Calu3 (cell line): ENCODE measurements around the gene MMRN2. TPM values are rescaled to one million over a fixed set of nuclear protein-coding genes. Genes with fewer than 3 reads are reported as not detected.
"Not testable (repeated sequence)": the region's sequence is repeated elsewhere in the genome, so short reads cannot be mapped to it uniquely, and the experiment has no call there.

Experiments
- BruUV-seq: library from RNA; stranded (reverse); fragments of 400-500 nt; replicated peaks from 2 replicates; lab custom pipeline; 2021; lab: Mats Ljungman, UMichigan
- CTCF ChIA-PET: fragments of 300-600 bp; sonication (Branson Sonifier 250); formaldehyde crosslinking; loops from one replicate; lab custom pipeline; 2022; ENCODE audit warnings: antibody characterized with exemption; lab: Charles Lee
- DNase-seq: peaks from one replicate; pipeline ENCODE4 v3.0.0; 2022
- H3K27ac Mint-ChIP-seq: one replicate; pipeline ENCODE4 v1.8.0; 2022; ENCODE audit warnings: mixed read lengths; ENCODE audit not compliant: unreplicated experiment
- H3K27me3 Mint-ChIP-seq: one replicate; pipeline ENCODE4 v1.8.0; 2022; ENCODE audit warnings: mixed read lengths; ENCODE audit not compliant: unreplicated experiment
- H3K36me3 Mint-ChIP-seq: one replicate; pipeline ENCODE4 v1.8.0; 2022; ENCODE audit warnings: mild to moderate bottlenecking, moderate library complexity, mixed read lengths; ENCODE audit not compliant: insufficient read depth, unreplicated experiment
- H3K4me1 Mint-ChIP-seq: one replicate; pipeline ENCODE4 v1.8.0; 2022; ENCODE audit warnings: mild to moderate bottlenecking, low read depth, mixed read lengths; ENCODE audit not compliant: unreplicated experiment
- H3K4me3 Mint-ChIP-seq: one replicate; pipeline ENCODE4 v1.8.0; 2022; ENCODE audit warnings: mild to moderate bottlenecking, low read depth, moderate library complexity, mixed read lengths; ENCODE audit not compliant: unreplicated experiment
- H3K9me3 Mint-ChIP-seq: one replicate; pipeline ENCODE4 v1.8.0; 2022; ENCODE audit warnings: low read depth, mixed read lengths; ENCODE audit not compliant: unreplicated experiment
- intact Hi-C: fragments of 100-400 bp; cut with micrococcal nuclease; formaldehyde crosslinking; loops from one replicate; pipeline ENCODE4 v1.10.0; 2022; ENCODE audit not compliant: unreplicated experiment
- total RNA-seq: library from RNA; stranded (reverse); gene quantifications from 2 replicates; pipeline ENCODE4 v1.2.3, GENCODE V29; 2022
- TF ChIP-seq, protein P1 (sequence below): fragments of 200-600 bp; IDR thresholded peaks from one replicate; pipeline ENCODE4 v1.8.0; 2022; ENCODE audit warnings: antibody characterized with exemption; ENCODE audit not compliant: unreplicated experiment

The MMRN2 gene
- total RNA-seq, 1 experiment from 2014 or later = not detected

DNA sequence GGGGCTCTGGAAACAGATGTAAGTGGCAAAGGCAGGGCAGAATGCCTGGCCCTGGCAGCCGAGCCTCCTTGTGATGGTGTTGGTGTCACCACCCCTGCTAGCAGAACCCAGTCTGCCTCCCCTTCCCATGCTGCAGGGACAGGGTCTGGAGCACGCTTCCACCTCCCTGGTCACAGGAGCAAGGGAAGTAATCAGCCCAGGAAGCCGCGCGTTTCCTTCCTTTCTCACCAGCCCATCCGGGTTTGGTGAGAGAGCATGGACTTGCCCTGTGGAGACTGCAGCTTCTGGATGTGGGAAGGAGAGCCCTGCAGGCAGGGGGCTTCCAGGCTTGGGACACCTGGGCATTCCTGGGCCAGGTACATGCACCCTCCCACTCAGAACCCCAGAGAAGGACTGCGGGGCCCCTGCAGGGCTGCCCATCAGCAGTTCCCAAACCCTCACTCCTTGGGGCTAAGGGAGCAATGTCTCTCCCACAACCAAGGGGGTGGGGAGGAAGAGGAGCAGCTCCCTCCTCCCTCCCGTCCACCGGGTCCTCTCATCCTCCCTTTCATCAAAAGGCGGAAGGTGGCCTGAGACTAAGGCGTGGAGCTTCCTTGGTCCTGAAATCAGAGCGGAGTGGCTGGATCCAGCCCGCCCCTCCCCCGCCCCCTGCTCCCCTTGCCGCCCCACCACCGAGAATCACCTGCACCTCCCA is 1.8 kb downstream of the MMRN2 start:
- Mint-ChIP-seq H3K27ac (no peak overlapping the region), H3K4me3 (no peak overlapping the region), H3K4me1 (peaks cover 9% of the 10 kb centered on the region), H3K9me3 (no peaks in the 10 kb centered on the region), H3K27me3 (no peaks in the 10 kb centered on the region), H3K36me3 (peaks cover 6% of the 10 kb centered on the region)
- TF ChIP-seq, protein P1, sequence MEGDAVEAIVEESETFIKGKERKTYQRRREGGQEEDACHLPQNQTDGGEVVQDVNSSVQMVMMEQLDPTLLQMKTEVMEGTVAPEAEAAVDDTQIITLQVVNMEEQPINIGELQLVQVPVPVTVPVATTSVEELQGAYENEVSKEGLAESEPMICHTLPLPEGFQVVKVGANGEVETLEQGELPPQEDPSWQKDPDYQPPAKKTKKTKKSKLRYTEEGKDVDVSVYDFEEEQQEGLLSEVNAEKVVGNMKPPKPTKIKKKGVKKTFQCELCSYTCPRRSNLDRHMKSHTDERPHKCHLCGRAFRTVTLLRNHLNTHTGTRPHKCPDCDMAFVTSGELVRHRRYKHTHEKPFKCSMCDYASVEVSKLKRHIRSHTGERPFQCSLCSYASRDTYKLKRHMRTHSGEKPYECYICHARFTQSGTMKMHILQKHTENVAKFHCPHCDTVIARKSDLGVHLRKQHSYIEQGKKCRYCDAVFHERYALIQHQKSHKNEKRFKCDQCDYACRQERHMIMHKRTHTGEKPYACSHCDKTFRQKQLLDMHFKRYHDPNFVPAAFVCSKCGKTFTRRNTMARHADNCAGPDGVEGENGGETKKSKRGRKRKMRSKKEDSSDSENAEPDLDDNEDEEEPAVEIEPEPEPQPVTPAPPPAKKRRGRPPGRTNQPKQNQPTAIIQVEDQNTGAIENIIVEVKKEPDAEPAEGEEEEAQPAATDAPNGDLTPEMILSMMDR = no peak
- CTCF ChIA-PET = interaction anchor here (0.6 kb wide), 1 partner anchor 17 kb away, joined by 3 read pairs; no protein-coding TSS in a partner anchor
- no TSS peak for BruUV-seq
- DNase-seq = no peak
- intact Hi-C loops = no loop called here

DNA sequence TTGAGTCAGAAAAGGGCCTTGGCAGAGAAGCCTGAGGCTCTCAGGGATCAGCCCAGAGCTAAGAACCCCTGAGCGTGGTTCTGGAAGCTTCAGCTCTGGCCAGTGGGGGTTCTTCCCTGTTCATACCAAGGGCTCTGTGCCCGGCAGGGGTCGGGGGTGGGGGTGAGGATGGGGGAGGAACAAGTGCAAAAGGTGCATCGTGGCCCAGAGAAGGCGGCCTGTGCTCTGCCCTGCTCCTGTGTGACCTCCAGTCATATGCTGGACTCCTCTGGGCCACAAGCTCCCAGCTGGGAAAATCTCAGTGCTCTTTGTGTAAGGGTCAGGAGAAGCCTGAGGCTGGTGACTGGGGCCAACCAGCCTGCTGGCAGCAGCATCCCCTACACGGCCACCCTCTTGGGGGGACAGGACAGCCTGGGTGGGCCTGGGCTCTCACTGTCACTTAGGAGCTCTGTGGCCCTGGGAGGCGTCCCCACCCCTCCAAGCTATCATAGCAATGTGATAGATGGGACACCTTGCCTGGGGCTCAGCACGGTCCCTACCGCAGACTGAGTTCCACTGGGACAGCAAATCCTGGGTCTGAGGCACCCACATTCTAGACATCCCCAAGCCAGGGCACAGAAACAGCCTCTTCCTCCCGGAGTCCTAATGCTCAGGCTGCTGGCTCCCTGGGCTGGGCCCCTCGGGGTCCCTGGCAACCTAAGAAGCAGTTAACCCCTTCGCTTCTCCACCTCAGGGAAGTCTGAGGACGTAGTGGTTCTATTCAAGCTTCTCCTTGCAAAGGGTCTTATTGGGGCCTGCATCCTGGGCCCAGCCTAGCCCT is 2.5 kb downstream of the MMRN2 start:
- peaks cover 9% of the 10 kb centered on the region for H3K4me1 Mint-ChIP-seq

DNA sequence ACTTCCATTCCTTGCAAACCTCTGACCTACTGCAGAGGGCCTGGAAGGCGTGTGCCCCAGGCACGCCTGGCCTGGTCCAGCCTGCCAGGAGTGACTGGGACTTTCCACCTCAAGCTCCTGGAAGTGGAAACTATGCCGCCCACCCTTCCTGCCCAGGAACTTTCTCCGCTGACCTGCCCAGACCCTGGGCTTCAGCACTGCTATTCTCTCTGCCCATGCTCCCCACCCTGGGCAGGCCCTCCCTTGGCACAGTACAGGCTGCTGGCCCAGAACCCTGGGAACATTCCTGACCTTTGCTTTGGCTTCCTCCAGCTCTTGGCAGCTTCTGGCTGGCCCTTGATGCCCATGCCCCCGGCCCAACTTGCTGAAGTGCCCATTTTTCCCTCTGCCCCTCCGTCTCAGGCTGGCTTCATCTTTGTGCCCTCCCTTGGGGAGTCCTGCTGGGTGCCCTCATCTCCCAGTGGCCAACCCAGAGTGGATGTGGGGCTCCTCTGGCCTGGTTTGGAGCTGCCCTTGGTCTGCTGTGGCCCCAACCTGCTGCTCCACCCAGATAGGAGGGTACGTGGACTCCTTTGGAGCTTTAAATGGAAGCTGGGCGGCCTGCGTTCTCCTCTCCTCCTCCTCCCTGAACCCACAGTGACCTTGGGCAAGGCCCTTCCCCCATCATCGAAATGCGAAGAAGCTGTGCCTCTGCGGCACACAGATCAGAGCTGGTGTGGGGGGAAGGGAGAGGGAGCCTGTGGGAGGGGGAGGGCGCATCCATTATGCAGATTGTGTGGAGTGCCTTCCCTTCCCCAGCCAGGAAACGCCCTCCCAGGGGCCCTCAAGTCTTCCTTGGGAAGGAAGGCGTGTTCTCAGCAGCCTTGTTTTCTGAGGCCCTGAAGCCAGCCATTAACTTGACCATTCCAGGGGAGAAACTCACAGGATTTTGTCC is 3.4 kb downstream of the MMRN2 start:
- H3K27me3 Mint-ChIP-seq = no peaks in the 10 kb centered on the region
- H3K9me3 Mint-ChIP-seq = no peaks in the 10 kb centered on the region
- H3K27ac Mint-ChIP-seq = no peak overlapping the region
- TF ChIP-seq, protein P1 = no peak
- H3K36me3 Mint-ChIP-seq = peaks cover under 1% of the 10 kb centered on the region
- BruUV-seq = no TSS peak
- intact Hi-C loops = no loop called here
- CTCF ChIA-PET = interaction anchor here (0.6 to 1.3 kb wide), 3 partner anchors 15 to 26 kb away, joined by 3 to 6 read pairs (median 5); no protein-coding TSS in a partner anchor
- peaks cover 9% of the 10 kb centered on the region for H3K4me1 Mint-ChIP-seq
- DNase-seq = no peak
- no peak overlapping the region for H3K4me3 Mint-ChIP-seq

More for the DNA sequence above, 2.5 kb downstream of the MMRN2 start:
- CTCF ChIA-PET = interaction anchor here (0.6 to 1.3 kb wide), 2 partner anchors 16 kb away, joined by 3 to 5 read pairs; no protein-coding TSS in a partner anchor
- H3K9me3 Mint-ChIP-seq = no peaks in the 10 kb centered on the region
- no peak overlapping the region for H3K27ac Mint-ChIP-seq
- intact Hi-C loops = no loop called here
- peaks cover 6% of the 10 kb centered on the region for H3K36me3 Mint-ChIP-seq
- BruUV-seq = no TSS peak
- H3K27me3 Mint-ChIP-seq = no peaks in the 10 kb centered on the region
- DNase-seq = no peak
- TF ChIP-seq, protein P1 = no peak
- no peak overlapping the region for H3K4me3 Mint-ChIP-seq

DNA sequence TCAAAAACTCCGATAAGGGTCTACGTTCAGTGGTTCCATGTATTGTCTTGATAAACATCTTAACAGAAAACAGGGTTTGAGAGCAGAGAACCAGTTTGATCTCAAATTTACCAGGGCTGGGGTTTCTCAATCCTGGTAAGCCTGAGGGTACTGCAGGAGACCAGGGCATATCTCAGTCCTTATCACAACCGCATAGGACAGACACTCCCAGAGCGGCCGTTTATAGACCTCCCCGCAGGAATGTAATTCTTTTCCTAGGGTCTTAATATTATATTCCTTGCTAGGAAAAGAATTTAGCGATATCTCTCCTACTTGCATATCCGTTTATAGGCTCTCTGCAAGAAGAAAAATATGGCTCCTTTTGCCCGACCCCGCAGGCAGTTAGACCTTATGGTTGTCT is 4.7 kb downstream of the MMRN2 start:
- H3K4me1 Mint-ChIP-seq, H3K27ac Mint-ChIP-seq, H3K27me3 Mint-ChIP-seq, BruUV-seq, H3K9me3 Mint-ChIP-seq, DNase-seq, intact Hi-C loops, H3K4me3 Mint-ChIP-seq, H3K36me3 Mint-ChIP-seq, CTCF ChIA-PET: not testable (repeated sequence)
